ENCODE data around the gene PLPPR4.

Gene PLPPR4

GRCh38 chr1:99348397-99349132 lies 84.3 kb downstream of the PLPPR4 start:
- DNase-seq (ENCODE audit: low spot score): no peak

GRCh38 chr1:99352821-99353220 lies 88.5 kb downstream of the PLPPR4 start:
- no peak for DNase-seq (ENCODE audit: low spot score)

- DNase-seq (ENCODE audit: low spot score): no peak
Measured at GRCh38 chr1:99358770-99359169, 94.5 kb downstream of the PLPPR4 start.
